Progenitor cell of endocrine pancreas (in vitro differentiated cells): ENCODE measurements around the gene SAP25. TPM values are rescaled to one million over a fixed set of nuclear protein-coding genes. Genes with fewer than 3 reads are reported as not detected.

ENCODE experiments used
- DNase-seq: peaks from one replicate; pipeline ENCODE4 v3.0.0; 2021; ENCODE audit warnings: low spot score; ENCODE audit not compliant: unreplicated experiment
- H3K27ac Mint-ChIP-seq: 2 replicates; pipeline ENCODE4 v1.8.0; 2021; ENCODE audit warnings: mild to moderate bottlenecking, moderate library complexity, mixed read lengths
- H3K27me3 Mint-ChIP-seq: 2 replicates; pipeline ENCODE4 v1.8.0; 2021; ENCODE audit warnings: mixed read lengths
- H3K36me3 Mint-ChIP-seq: 2 replicates; pipeline ENCODE4 v1.8.0; 2022; ENCODE audit warnings: mixed read lengths; ENCODE audit not compliant: insufficient read depth
- H3K4me1 Mint-ChIP-seq: 2 replicates; pipeline ENCODE4 v1.8.0; 2021; ENCODE audit warnings: low read depth, mixed read lengths
- H3K4me3 Mint-ChIP-seq: 2 replicates; pipeline ENCODE4 v1.8.0; 2021; ENCODE audit warnings: low read depth, mild to moderate bottlenecking, moderate library complexity, mixed read lengths
- H3K9me3 Mint-ChIP-seq: 2 replicates; pipeline ENCODE4 v1.8.0; 2021; ENCODE audit warnings: low read depth, mixed read lengths
- CTCF ChIP-seq: fragments of 200-600 bp; sonication (generic); IDR thresholded peaks from one replicate; pipeline ENCODE4 v1.5.0; 2021; ENCODE audit warnings: antibody characterized with exemption, mild to moderate bottlenecking; ENCODE audit not compliant: unreplicated experiment
- total RNA-seq: library from RNA; stranded (reverse); gene quantifications from 2 replicates; pipeline ENCODE4 v1.2.1, GENCODE V29; 2021

SAP25 gene
- total RNA-seq, 1 donor from 2014 or later: 7.7 TPM

DNA sequence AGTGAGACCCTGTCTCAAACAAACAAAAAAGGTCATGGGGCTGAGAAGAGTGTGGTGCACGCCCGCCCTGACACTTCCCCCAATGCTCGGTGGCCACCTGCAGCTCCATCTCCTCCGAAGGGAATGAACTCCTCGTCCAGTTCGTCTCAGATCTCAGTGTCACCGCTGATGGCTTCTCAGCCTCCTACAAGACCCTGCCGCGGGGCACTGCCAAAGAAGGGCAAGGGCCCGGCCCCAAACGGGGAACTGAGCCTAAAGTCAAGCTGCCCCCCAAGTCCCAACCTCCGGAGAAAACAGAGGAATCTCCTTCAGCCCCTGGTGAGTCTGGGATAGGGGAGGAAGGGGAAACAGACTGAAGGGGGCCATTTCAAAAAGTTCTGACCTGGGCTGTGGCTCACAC, 32.6 kb upstream of the SAP25 start:
- H3K9me3 Mint-ChIP-seq: no peaks in the 10 kb centered on the region
- no peak for DNase-seq
- no peak overlapping the region for H3K27ac Mint-ChIP-seq
- no peaks in the 10 kb centered on the region for H3K36me3 Mint-ChIP-seq
- H3K4me3 Mint-ChIP-seq: peak overlapping the region; percentile 67
- H3K27me3 Mint-ChIP-seq: peaks cover 25% of the 10 kb centered on the region
- H3K4me1 Mint-ChIP-seq: peaks cover 16% of the 10 kb centered on the region
- TF ChIP-seq CTCF: no peak

DNA sequence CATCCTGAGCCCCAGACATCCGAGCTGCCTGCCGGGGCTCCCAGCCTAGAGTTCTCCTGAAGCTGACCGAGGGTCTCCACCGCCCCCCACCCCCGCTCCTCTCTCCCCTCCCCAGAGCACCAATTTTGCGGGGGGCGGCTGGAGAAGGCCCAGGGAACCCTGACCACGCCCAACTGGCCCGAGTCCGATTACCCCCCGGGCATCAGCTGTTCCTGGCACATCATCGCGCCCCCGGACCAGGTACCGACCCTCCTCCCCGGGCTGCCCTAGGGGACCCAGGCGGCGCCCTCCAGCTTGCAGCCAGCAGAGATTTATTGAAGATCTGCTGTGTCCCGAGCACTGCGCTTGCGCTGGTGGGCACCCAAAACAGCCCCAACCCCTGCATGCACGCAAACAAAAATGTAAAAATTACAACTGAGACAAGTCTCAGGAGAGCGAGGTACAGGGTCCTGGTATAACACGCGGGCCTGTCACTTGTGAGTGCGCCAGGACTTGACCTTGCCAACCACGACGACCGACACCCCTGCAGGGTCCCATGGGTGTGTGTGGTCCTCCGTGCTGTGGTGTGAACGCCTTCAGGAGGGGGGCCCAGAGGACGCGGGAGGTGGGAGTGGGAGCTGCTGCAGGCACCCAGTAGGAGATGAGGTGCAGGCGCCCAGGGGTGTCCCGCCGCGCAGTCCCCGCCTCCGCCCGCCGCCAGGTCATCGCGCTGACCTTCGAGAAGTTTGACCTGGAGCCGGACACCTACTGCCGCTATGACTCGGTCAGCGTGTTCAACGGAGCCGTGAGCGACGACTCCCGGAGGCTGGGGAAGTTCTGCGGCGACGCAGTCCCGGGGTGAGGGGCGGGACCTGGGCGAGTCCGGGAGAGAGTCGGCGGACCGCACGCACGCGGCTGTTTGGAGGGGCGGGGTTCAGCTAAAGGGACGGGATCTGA, 31.5 kb upstream of the SAP25 start:
- no peak for TF ChIP-seq CTCF
- H3K36me3 Mint-ChIP-seq: no peaks in the 10 kb centered on the region
- H3K4me1 Mint-ChIP-seq: peaks cover 16% of the 10 kb centered on the region
- no peak for DNase-seq
- peaks cover 25% of the 10 kb centered on the region for H3K27me3 Mint-ChIP-seq
- H3K4me3 Mint-ChIP-seq: peak overlapping the region; percentile 67
- peak overlapping the region; percentile 7 for H3K27ac Mint-ChIP-seq
- H3K9me3 Mint-ChIP-seq: no peaks in the 10 kb centered on the region

GRCh38 chr7:100604028-100604975, 30.6 kb upstream of the SAP25 start:
- Mint-ChIP-seq H3K36me3 (no peaks in the 10 kb centered on the region), H3K4me1 (peaks cover 16% of the 10 kb centered on the region), H3K9me3 (no peaks in the 10 kb centered on the region), H3K27me3 (peaks cover 25% of the 10 kb centered on the region), H3K27ac (peak overlapping the region; percentile 90), H3K4me3 (peak overlapping the region; percentile 69)
- DNase-seq: peak; percentile 49
- peak; percentile 56 for TF ChIP-seq CTCF

- Mint-ChIP-seq H3K27ac (peak overlapping the region; percentile 90), H3K27me3 (peaks cover 25% of the 10 kb centered on the region), H3K4me3 (peak overlapping the region; percentile 69), H3K4me1 (peaks cover 16% of the 10 kb centered on the region), H3K9me3 (no peaks in the 10 kb centered on the region), H3K36me3 (no peaks in the 10 kb centered on the region)
- DNase-seq: no peak
- TF ChIP-seq CTCF: no peak
These were observed 30.0 kb upstream of the SAP25 start for GRCh38 chr7:100603726-100604027.

- peak overlapping the region; percentile 69 for H3K4me3 Mint-ChIP-seq
- no peak for DNase-seq
- H3K4me1 Mint-ChIP-seq: peaks cover 16% of the 10 kb centered on the region
- peaks cover 28% of the 10 kb centered on the region for H3K27me3 Mint-ChIP-seq
- no peaks in the 10 kb centered on the region for H3K36me3 Mint-ChIP-seq
- TF ChIP-seq CTCF: no peak
- H3K9me3 Mint-ChIP-seq: no peaks in the 10 kb centered on the region
- peak overlapping the region; percentile 90 for H3K27ac Mint-ChIP-seq
These were observed 29.4 kb upstream of the SAP25 start for GRCh38 chr7:100602889-100603725.
